UCSD-AML1 (cell line): Measurements from ENCODE around the gene TAOK3.
"Not testable (repeated sequence)": the region's sequence is repeated elsewhere in the genome, so short reads cannot be mapped to it uniquely, and the experiment has no call there.

Source experiments
- DNase-seq: peaks from one replicate; lab custom pipeline; 2025; ENCODE audit not compliant: unreplicated experiment; lab: John Stamatoyannopoulos, UW

Gene TAOK3

DNA sequence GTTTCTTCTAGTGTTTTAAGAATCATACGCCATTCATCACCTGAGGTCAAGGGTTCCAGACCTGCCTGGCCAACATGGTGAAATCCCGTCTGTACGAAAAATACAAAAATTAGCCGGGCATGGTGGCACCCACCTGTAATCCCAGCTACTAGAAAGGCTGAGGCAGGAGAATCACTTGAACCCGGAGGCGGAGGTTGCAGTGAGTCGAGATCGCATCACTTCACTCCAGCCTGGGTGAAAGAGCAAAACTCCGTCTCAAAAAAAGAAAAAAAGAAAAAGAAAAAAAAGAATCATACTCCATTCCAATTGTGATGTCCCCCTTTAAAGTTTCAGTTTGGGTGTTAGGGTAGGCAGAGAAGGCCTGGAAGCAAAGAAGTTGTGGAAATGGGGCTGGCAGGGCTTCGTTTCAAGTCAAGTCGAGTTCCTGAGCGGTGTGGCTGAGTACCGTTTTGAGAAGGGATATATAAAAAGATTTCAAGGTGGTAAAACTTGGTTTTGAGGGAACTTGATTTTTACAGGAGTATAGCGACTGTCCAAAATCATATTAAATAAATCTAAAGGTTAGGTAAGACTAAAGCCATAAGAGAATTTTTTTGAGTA is 1.5 kb upstream of the TAOK3 start:
- no peak for DNase-seq

- no peak for DNase-seq
Measured at GRCh38 chr12:118373616-118374015, 909 bp upstream of the TAOK3 start.

- DNase-seq, result peak; percentile 42
Measured at GRCh38 chr12:118371321-118372282, 1.1 kb downstream of the TAOK3 start.

GRCh38 chr12:118370601-118371000 is 2.1 kb downstream of the TAOK3 start:
- DNase-seq, result no peak

- no peak for DNase-seq
Measured at GRCh38 chr12:118368821-118369220, 3.9 kb downstream of the TAOK3 start.

- DNase-seq, result no peak
Measured at GRCh38 chr12:118361889-118362288, 10.8 kb downstream of the TAOK3 start.

- no peak for DNase-seq
Measured at GRCh38 chr12:118361092-118361404, 11.7 kb downstream of the TAOK3 start.

DNA sequence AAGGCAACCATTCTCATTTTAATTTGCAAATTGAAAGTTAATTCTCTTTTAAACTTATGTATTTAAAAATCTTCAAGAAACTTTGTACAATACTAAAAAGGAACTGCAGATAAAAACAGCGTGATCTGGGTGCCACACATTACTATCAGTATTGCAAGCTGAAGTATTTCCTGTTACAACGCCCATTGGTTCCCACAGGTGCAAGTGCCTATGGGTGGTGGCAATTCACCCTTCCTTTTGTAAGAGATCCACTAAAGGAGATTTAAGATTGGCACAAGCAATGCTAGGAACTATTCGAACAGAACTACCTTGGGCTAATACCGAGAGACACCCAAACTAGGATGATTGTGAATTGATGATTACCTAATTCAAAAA is 13.2 kb downstream of the TAOK3 start:
- DNase-seq, result no peak

GRCh38 chr12:118358612-118359540 is 13.8 kb downstream of the TAOK3 start:
- DNase-seq, result no peak

- DNase-seq, result no peak
Measured at GRCh38 chr12:118358008-118358359, 14.7 kb downstream of the TAOK3 start.

- DNase-seq, result peak; percentile 18
Measured at GRCh38 chr12:118357257-118358007, 15.3 kb downstream of the TAOK3 start.

- no peak for DNase-seq
Measured at GRCh38 chr12:118356809-118357256, 15.9 kb downstream of the TAOK3 start.

DNA sequence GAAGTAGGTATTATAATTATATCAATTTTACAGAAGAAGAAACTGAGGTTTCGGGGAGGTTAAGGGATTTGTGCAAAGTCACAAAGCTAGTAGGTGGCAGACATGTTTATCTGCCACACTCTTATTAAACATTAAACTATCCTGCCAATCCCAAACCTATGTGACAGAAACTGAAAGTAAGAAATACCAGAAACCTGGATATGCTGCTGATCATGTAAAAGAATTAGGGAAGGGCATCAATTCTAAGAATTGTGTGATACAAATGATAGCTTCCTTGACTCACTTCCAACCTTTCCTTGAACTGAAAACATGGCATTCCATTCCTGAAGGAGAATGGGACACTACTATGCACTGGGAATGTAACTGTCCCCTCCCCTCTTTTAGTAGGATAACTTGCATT is 16.9 kb downstream of the TAOK3 start:
- no peak for DNase-seq

DNA sequence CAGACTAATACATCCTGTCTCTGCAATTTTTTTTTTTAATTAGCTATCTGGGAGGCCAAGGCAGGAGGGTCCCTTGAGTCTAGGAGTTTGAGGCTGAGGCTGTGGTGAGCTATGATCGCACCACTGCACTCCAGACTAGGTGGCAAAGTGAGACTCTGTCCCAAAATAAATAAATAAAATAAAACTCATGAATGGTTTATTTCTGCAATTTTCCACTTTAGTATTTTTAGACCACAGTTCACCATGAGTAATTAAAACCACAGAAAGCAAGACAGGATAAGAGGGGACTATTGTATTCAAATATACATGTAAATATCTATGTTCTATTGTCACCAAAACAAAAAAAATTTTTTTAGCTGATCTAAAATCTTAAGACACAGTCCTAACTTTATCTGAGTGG is 17.8 kb downstream of the TAOK3 start:
- no peak for DNase-seq

GRCh38 chr12:118354503-118354902 is 18.2 kb downstream of the TAOK3 start:
- not testable (repeated sequence) for DNase-seq

- no peak for DNase-seq
Measured at GRCh38 chr12:118353721-118354120, 19.0 kb downstream of the TAOK3 start.

DNA sequence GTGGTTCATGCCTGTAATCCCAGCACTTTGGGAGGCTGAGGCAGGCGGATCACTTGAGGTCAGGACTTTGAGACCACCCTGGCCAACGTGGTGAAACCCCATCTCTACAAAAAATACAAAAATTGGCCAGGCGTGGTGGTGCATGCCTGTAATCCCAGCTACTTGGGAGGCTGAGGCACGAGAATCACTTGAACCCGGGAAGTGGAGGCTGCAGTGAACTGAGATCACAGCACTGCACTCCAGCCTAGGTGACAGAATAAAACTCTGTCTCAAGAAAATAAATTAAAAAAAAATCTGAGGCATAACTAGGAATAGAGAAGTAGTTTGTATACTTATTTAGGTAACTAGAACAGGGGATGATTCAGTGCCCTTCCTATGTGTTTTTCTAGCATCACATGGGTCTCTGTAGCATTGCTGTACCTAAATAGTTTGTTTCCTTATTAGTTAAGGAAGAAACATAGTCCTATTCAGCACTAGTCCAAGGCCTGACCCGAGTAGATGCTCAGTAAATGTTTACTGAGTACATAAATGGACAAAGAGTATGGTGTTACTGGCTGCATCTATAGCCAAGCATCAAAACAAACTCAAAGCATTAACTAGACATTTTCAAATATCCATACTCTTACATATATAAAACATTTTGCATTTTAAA is 21.7 kb downstream of the TAOK3 start:
- no peak for DNase-seq

- DNase-seq, result no peak
Measured at GRCh38 chr12:118347916-118348315, 24.8 kb downstream of the TAOK3 start.

DNA sequence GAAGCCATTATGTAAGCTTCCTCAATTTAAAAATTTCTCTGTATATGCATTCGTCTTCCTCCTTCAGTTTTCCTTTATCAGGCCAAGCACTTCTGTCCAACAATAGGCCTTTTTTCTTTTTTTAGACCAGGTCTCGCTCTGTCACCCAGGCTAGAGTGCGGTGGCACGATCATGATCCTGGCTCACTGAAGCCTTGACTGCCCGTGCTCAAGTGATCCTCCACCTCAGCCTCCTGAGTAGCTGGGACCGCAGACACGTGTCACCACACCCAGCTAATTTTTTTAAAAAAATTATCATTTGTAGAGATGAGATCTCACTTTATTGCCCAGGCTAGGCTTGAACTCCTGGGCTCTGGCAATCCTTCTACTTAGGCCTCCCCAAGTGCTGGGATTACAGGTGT is 25.8 kb downstream of the TAOK3 start:
- peak; percentile 33 for DNase-seq

GRCh38 chr12:118345355-118345754 is 27.4 kb downstream of the TAOK3 start:
- no peak for DNase-seq
